ELR (cell line): Measurements from ENCODE around the gene AKR1B1.
"Not testable (repeated sequence)": the region's sequence is repeated elsewhere in the genome, so short reads cannot be mapped to it uniquely, and the experiment has no call there.

ENCODE experiments used
- DNase-seq: peaks from one replicate; pipeline ENCODE4 v3.0.0-alpha.2; 2015; ENCODE audit warnings: low read depth

The AKR1B1 gene

DNA sequence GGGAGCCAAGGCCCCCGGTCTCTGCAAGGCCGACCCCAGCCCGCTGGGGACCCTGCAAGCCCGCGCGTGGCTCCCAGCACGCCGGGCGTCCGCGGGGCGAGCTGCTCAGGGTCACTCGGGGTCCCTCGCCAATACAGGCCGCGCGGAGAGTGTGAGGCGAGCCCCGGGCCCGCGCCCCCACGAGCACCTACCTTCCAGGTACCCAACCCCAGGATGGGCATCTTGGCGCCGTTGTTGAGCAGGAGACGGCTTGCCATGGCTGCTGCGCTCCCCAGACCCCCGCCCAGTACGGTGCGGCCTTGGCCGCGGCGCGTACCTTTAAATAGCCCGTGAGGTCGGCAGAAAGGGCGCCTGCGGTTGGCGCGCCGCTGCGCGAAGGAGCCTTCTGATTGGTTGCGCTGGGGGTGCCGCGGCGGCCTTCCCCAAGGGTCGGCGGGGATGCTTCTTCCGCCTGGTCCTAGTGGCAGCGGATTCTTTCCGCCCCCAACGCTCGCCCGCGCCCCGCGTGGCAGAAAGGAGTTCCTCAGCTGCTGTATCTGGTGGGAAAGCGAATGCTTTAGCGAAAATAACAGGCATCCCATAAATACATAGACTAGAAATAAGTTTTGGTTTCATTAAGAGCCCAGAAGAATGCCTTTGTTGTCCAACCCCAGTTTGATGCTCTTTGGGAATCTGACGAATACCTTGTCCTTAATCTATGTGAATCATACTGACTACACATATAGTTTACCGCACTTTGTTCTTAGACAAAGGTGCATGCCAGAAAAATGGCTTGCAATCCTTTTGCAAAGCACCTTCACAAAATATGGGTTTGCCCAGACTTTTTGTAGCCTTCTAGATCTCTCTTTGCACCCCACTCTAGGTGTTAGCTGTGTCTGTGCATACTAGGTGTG is at the start of gene AKR1B1:
AKR1B1 (minus strand) TSS at position 295 of the 893 bp plus-strand sequence; CDS start at position 257, 38 bp downstream.
- DNase-seq, result peak; percentile 89

DNA sequence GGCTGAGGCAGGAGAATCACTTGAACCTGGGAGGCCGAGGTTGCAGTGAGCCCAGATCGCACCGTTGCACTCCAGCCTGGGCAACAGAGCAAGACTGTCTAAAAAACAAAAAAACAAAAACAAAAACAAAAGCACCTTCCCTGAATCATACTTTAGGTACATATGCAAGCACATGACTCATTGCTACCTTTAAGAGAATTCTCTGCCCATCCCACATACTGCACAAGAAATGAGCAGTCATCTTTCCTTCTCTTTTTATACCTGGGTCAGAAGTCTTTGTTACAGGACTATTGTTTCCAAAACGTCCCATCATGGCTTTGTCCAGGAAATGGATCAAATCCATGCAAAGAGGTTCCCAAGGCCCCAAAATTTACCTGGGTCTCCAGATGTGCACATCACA is 47.0 kb upstream of the AKR1B1 start:
- DNase-seq, result no peak

DNA sequence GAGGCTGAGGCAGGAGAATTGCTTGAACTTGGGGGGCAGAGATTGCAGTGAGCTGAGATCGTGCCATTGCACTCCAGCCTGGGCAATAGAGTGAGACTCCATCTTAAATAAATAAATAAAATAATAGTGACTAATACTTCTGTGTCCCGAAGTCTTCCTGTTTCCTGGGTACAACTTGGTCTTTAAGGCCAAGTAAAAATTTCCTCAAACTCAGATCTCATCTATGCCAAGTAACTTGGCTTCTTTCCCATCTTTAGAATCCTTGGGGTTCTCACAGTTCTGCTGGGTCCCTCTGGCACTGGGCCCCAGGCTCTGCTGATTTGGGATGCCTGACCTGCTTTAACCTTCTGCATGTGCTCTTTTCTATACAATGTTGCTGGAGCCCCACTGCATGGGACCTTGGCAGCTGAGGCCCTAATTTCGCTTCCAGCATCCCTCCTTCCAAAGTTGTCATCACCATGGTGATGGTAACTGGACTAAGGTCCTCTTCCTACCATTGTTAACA is 45.8 kb upstream of the AKR1B1 start:
- no peak for DNase-seq

DNA sequence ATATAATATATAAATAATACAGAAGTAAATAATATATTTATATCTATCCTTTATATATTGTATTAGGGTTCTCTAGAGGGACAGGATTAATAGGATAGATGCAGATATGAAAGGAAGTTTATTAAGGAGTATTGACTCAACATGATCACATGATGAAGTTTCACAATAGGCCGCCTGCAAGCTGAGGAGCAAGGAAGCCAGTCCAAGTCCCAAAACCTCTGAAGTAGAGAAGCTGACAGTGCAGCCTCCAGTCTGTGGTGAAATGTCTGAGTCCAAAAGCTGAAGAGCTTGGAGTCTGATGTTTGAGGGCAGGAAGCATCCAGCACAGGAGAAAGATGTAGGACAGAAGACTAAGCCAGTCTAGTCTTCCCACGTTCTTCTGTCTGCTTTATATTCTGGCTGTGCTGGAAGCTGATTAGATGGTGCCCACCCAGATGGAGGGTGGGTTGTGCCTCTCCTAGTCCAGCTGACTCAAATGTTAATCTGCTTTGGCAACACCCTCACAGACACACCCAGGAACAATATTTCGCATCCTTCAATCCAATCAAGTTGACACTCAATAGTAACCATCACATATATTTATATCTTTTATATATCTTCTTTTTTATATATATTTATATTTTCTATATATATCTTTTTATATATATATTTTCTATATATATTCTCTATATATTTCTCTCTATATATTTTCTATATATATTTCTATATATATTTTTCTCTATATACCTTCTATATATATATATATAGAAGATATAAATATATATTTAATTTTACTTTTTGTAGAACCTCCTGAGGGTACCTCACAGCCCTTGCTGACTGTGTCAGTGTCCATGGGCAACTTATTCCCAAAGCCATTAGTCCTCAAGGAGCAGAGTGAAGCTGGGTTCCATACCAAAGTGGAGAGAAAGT is 43.8 kb upstream of the AKR1B1 start:
- peak; percentile 48 for DNase-seq

DNA sequence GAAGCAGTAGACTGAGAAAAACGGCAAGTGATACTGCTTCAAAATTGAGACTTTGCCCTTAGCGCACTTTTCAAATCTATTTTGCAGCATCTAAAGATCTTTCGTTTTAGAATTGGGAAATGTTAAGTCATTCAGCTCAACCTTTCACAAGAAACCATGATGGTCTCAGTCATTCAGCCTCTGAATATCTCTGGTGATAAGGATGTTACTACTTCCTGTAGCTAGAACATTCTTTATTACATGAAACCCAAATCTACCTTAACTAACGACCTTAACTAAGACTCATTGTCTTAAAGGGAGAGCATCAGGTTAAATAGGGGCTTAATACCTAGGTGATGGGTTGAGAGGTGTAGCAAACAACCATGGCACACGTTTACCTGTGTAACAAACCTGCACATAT is 42.1 kb upstream of the AKR1B1 start:
- DNase-seq, result no peak

DNA sequence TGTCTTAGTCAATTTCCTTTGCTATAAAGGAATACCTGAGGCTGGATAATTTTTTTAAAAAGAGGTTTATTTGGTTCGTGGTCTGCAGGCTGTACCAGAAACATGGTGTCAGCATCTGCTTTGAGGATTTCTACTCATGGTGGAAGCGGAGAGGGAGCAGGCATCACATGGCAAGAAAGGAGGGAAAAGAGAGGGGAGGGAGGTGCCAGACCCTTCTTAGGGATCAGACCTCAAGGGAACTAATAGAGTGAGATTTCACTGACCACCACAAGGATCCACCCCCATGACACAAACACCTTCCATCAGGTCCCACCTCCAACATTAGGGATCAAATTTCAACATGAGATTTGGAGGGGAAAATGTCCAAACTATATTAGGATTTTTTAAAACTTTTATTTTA is 41.5 kb upstream of the AKR1B1 start:
- no peak for DNase-seq

DNA sequence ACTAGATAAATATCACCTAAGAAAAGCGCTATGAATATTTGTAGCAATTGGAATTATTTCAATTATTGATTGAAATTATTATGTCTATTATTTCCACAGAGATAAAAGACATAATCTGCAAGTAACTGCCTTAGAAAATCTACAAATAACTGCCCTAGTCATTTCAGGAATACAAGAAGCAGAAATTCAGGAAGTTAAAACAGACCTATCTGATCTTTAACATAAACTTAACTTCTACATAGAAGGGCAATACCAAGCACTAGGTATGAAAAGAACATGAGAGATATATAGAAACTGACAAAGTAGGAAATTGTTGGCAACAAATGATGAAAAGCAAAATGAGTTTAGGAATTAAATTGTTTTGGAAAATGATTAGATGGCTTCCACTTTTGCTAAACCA is 36.6 kb upstream of the AKR1B1 start:
- no peak for DNase-seq

DNA sequence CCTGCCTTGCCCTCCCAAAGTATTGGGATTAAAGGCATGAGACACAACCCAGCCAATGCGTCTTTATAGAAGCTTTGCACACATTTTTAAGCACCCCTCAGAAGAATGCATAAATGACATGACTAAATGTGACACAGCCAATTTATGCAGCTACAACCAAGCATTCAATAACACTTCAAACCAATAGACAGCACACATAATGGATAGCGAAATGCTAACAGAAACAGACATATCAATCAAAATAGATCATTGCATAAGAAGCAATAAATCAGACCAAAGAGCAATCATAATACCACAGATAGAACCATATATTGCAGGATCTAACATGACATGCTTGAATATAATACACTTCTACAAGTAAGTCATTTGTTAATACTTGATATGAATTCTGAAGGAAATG is 34.2 kb upstream of the AKR1B1 start:
- DNase-seq, result no peak

DNA sequence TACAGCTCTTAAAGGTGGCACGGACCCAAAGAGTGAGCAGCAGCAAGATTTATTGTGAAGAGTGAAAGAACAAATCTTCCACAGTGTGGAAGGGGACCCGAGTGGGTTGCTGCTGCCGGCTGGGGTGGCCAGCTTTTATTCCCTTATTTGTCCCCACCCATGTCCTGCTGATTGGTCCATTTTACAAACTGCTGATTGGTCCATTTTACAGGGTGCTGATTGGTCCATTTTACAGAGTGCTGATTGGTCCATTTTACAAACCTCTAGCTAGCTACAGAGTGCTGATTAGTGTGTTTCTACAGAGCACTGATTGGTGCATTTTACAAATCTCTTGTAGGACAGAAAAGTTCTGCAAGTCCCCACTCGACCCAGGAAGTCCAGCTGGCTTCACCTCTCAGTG is 28.8 kb upstream of the AKR1B1 start:
- DNase-seq, result not testable (repeated sequence)

DNA sequence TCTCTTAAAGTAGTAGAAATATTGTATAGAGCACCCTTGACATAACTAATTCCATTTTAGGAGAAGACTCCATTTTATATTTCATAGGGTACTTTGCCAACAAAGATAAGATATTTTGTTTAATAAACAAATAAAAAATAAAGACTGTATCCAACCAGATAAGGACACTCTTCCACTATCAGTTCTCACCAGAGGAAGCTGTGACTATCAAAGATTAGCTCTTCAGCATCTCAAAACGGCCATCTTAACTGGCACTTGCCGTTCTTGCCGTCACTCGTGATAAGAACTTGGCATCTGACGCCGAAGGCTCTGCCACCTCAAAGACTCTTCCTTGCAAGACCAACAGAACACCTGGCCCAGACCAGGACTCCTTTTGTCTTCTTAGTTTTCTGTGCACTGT is 26.3 kb upstream of the AKR1B1 start:
- no peak for DNase-seq

DNA sequence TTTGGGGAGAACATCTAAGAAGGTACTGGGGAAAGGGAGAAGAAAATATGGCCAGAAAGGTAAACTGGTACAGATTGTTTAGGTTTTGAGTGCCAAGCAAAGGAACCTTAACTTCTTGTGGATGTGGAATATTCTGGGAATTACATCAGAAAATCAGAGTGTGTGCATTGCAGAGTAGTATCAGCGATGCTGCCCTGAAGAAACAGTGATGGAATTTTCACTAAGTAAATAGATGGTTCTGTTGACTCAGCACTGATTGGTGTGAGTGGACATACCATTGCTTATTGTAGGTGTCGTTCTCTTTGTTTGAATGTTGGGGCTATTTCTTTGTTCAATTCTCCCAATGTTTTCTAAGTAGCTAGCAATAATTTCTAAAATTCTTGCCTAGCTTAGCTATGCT is 24.4 kb upstream of the AKR1B1 start:
- no peak for DNase-seq

DNA sequence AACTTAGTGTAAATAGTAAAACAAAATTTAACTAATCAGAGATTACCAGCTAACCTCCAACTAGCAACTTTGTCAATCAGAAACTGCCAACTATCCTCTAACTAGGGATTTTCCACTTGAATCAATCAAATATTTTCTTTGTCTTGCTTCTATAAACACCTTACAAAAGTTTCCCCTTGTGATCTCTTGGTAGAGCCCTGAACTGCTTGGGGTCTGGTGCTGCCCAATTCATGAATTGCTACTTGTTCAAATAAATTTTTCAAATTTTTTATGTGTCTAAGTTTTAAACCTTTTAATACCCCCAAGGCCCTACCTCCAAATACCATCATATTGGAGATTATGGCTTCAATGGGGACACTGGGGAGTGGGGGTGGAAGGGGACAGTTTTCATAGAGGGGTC is 24.0 kb upstream of the AKR1B1 start:
- no peak for DNase-seq

DNA sequence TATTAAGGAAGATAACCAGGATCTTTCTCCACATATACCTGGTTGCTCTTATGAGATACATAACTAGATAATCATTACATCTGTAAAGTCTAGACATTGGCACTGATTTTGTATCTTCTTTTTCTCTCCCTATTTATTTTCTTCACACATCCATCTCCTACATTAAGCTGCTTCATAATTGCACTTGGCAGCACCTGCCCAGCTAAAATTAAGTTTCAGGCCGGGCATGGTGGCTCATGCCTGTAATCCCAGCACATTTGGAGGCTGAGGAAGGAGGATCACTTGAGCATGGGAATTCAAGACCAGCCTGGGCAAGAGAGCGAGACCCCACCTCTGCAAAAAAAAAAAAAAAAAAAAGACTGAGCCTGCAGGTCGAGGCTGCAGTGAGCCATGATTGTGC is 22.3 kb upstream of the AKR1B1 start:
- no peak for DNase-seq

DNA sequence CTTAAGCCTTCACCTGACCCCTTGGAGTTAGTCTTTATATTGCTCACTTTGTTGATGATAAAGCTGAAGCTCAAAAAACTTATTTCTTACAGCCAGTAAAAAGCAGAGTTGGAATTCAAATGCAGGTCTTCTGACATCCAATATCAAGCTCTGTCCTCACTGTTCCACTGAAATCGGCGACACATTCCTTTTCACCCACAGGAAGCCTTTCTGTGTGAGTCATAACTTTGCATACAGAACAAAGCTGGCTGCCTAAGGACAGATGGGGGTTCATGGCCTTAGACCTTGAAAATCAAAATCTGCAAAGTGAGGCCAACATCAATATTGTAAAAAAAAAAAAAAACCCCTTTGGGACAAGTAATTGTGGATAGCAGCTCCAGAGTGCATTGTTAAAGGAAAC is 21.8 kb upstream of the AKR1B1 start:
- peak; percentile 70 for DNase-seq

DNA sequence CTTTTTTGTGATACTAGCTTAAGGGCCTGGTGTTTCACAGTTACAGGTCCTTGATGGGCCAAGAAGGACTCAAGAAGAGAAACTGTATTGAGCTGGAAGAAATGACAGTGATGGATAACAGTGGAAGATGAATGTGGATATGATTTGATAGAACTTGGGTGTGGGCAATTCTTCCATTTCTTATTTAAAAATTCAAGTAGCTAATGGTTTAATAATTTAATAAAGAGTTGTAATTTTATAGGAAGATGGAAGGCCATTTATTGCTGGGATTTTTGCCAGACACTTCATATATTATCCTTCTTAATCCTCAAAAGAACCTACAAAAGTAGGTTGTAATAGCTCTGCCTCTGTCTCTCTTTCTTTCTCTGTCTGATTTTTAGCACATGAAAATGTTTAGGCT is 21.3 kb upstream of the AKR1B1 start:
- DNase-seq, result no peak

DNA sequence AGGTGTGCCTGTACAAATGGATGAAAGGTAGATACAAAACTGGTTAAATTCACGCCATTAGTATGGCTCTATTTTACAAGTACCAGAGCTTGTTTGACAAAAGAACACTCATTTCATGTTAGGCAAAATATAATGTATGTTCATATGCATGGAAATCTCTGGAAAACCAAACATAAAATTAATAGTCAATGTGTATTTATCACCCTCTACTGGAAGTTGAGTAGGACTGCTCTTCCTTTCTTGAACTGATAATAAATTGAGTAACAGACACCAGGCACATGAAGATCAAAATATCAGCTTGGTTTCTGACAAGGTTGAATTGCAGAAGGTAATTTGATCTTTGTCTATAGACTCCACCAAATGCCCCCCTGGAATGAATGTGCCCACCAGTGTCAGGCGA is 19.8 kb upstream of the AKR1B1 start:
- peak; percentile 37 for DNase-seq

DNA sequence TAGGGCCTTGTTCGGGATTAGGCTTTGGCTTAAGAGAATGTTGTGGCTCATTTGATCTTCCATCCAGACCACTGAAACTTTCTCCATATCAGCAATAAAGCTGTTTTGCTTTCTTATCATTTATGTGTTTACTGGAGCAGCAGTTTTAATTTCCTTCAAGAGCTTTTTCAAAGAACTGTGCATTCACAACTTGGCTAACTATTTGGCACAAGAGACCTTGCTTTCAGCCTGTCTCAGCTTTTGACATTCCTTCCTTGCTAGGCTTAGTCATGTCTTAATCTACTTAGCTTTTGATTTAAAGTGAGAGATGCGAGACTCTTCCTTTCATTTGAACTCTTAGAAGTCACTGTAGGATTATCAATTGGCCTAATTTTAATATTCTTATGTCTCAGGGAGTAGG is 19.1 kb upstream of the AKR1B1 start:
- no peak for DNase-seq

DNA sequence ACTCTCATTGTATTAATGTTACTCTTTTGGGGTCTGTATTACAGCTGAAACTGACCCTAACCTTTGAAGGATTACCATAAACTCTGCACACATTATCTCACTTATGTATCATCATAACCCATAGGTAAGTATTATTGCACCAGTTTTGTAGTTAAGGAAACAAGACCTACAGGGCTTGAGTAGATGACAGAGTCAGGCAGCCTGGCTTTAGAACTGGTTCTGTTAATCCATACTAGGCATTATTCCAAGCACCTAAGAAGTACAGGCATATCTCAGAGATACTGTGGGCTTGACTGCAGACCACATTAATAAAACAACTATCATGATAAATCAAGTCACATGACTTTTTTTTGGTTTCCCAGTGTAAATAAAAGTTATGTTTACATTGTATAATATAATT is 17.1 kb upstream of the AKR1B1 start:
- no peak for DNase-seq

DNA sequence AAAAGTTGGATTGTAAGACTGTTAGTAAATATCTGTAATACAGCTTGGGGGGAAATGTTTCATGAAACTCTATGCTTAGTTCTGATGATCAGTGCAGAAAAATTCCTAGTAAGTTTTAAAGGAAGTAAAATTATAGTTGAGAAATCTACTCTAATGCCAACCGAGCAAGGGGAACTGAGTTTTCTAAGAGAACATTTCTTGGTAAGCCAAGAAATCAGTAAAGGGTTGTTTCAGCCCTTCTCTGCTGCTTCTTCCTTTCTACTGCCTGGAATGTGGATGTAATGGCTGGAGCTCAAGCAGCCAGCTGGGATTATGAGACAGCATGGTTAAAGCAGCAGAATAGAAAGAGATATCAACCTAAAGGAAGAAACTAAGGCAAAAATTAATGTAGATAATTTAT is 15.9 kb upstream of the AKR1B1 start:
- DNase-seq, result no peak

DNA sequence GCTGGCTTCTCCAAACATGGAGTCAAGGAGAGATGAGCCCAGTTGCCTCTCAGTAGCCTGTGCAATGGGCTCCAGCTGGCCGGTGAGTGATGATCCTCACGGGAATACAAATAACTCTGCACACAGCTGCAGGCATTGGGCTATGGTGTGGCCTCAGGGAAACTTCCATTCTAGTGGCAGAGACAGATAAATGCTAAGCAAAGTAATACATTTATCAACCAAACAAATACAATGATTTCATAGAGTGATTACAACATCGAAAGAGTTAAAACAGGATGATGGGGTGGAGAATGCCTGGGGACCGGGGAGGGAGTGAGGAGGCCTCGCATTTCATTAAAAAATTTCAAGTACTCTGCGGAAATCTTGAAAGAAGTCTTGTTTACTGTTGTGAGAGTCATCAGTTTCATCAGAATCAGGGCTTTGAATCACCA is 15.0 kb upstream of the AKR1B1 start:
- peak; percentile 33 for DNase-seq

DNA sequence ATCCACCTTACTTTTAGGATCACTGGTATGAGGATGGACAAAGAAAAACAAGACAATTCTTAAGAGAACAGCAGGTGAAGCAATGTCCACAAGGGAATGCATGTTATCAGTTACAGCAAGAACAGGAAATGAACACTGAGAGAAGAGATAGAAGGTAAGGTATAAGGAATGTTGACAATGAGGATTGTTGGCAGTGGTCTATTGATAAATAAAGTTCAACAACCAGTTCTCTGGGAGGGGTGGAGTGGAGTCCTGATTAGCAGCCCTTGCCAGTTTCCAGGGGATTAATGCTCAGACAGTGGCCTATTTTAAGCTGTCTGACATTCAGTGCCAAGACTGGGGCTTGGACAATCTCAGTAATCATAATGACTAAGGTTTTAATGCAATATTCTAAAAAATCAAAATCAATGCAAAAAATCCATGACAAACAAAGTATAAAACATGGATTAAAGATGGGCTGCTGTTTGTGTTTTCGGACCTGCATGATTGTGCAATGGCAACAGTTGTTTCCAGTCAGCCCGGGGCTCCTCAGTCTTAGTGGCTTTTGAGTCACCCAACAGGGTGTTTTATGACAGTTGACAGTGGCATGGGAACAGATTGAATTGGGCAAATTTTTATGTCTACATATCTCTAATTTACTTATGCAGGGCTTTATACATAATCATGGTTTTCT is 13.8 kb upstream of the AKR1B1 start:
- DNase-seq, result no peak

DNA sequence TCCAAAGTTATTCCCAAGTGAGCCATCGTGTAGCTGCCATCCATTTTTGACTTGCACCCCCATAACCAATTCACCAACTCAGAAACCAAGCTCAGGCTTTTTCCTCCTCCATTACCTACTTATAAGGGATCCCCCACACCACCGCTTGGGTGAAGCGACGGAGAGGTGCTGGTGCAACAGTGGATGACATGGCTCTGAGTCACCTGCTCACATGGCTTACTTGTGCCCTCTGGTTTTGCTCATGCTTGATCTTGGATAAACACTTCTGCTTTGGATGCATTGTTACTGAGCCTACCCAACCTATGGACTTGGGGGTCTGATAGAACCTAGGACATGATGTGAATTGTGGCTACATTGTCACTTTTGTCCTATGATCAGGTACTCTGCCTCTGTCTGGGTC is 12.0 kb upstream of the AKR1B1 start:
- peak; percentile 88 for DNase-seq
